Endodermal cell (in vitro differentiated cells): ENCODE results near the gene SGO2. TPM values are rescaled to one million over a fixed set of nuclear protein-coding genes. Genes with fewer than 3 reads are reported as not detected.

Experiments
- DNase-seq: peaks from one replicate; pipeline ENCODE4 v3.0.0-alpha.2; 2017
- H3K27ac ChIP-seq: 2 replicates; pipeline ENCODE4 v1.5.1; 2013; ENCODE audit warnings: mild to moderate bottlenecking, low read depth, low read length, moderate library complexity
- H3K27me3 ChIP-seq: 2 replicates; pipeline ENCODE4 v1.6.1; 2013; ENCODE audit warnings: mild to moderate bottlenecking, low read length, moderate library complexity; ENCODE audit not compliant: insufficient read depth, control insufficient read depth, poor library complexity, severe bottlenecking
- H3K36me3 ChIP-seq: 2 replicates; pipeline ENCODE4 v1.7.0; 2013; ENCODE audit warnings: mild to moderate bottlenecking, low read length, moderate library complexity; ENCODE audit not compliant: control insufficient read depth, insufficient read depth
- H3K4me1 ChIP-seq: one replicate; pipeline ENCODE4 v1.7.0; 2013; ENCODE audit warnings: low read length; ENCODE audit not compliant: control insufficient read depth, insufficient read depth
- H3K4me3 ChIP-seq: 2 replicates; pipeline ENCODE4 v1.5.1; 2013; ENCODE audit warnings: mild to moderate bottlenecking, low read length, moderate library complexity
- H3K9ac ChIP-seq: 2 replicates; pipeline ENCODE4 v1.6.1; 2013; ENCODE audit warnings: mild to moderate bottlenecking, low read length, moderate library complexity; ENCODE audit not compliant: poor library complexity, severe bottlenecking; ENCODE audit errors: extremely low read depth
- H3K9me3 ChIP-seq: 2 replicates; pipeline ENCODE4 v1.6.1; 2013; ENCODE audit warnings: mild to moderate bottlenecking, low read length, moderate library complexity; ENCODE audit not compliant: control insufficient read depth
- H3K27ac Mint-ChIP-seq: 2 replicates; pipeline ENCODE4 v1.8.0; 2020; ENCODE audit warnings: mixed read lengths
- H3K27me3 Mint-ChIP-seq: 2 replicates; pipeline ENCODE4 v1.8.0; 2021; ENCODE audit warnings: mild to moderate bottlenecking, mixed read lengths; ENCODE audit not compliant: insufficient read depth
- H3K36me3 Mint-ChIP-seq: 2 replicates; pipeline ENCODE4 v1.8.0; 2020; ENCODE audit warnings: low read depth, mixed read lengths
- H3K4me1 Mint-ChIP-seq: 2 replicates; pipeline ENCODE4 v1.8.0; 2020; ENCODE audit warnings: mixed read lengths
- H3K4me3 Mint-ChIP-seq: 2 replicates; pipeline ENCODE4 v1.8.0; 2020; ENCODE audit warnings: mild to moderate bottlenecking, moderate library complexity, mixed read lengths
- H3K9me3 Mint-ChIP-seq: 2 replicates; pipeline ENCODE4 v1.8.0; 2020; ENCODE audit warnings: mild to moderate bottlenecking, mixed read lengths
- CTCF ChIP-seq: fragments of 200-600 bp; sonication (generic); conservative IDR thresholded peaks from 2 replicates; pipeline ENCODE4 v1.5.0; 2021; ENCODE audit warnings: antibody characterized with exemption, mild to moderate bottlenecking
- WGBS, 2 experiments: methylation state at CpG; one replicate each; pipeline versions ENCODE4 v1.1.5 to v1.1.7; 2013; ENCODE audit warnings: missing lambda C conversion rate in 2 of 2, mixed read lengths in 1 of 2; ENCODE audit not compliant: insufficient coverage in 1 of 2, insufficient read length in 1 of 2; 5-methylcytosine and 5-hydroxymethylcytosine counted together
- total RNA-seq, 2 donors: library from RNA; stranded (reverse); fragmentation: NEBNext Ultra II Directional in 1 of 2; extraction: Animal tissue kit (Norgen Biotek cat#: 25700) in 1 of 2; gene quantifications; 2 replicates in 1 of 2; 3 replicates in 1 of 2; pipeline ENCODE4 v1.2.1, GENCODE V29; 2021

SGO2 gene
- total RNA-seq, 2 donors from 2014 or later = 20.0 to 37.8 TPM

DNA sequence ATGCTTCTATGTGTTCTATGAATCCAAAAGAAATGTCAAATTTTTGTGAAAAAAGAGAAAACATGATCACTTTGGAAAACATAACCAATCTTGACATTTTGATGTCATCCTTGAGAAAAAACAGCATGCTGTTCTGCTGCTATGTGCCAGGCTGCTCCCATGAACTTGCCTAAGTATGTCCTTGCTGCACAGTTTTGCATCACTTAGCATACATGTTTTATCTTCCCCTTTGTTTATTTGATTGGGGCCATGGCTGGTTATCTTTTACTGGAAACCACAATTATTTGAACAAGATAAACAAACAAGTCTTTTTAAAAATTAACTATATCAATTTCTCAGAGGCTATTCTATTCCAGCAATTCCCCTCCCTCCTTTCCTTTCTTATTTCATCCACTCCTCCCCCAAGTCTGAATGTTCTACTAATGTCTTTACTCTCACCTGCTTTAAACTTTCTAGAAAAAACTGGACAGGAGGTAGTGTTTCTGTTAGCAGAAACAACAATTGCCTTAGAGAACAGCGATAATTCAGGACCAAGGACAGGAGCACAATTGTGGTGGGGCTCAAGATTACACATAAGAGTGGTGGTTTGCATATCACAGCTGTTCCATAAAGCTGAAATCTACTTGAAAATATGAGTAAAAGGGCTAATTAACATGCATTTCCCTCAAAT lies 66.5 kb downstream of the SGO2 start:
- peaks cover 13% of the 10 kb centered on the region for H3K4me1 Mint-ChIP-seq

GRCh38 chr2:200593905-200594304 lies 67.9 kb downstream of the SGO2 start:
- H3K27me3 ChIP-seq = peaks cover 4% of the 10 kb centered on the region
- Mint-ChIP-seq H3K9me3 (no peaks in the 10 kb centered on the region), H3K27me3 (peaks cover 23% of the 10 kb centered on the region), H3K4me1 (peaks cover 13% of the 10 kb centered on the region), H3K4me3 (no peak overlapping the region), H3K36me3 (no peaks in the 10 kb centered on the region), H3K27ac (no peak overlapping the region)
- H3K27ac ChIP-seq = no peak overlapping the region
- no peak for DNase-seq
- no peaks in the 10 kb centered on the region for H3K9me3 ChIP-seq
- no peak overlapping the region for H3K9ac ChIP-seq
- H3K36me3 ChIP-seq = no peaks in the 10 kb centered on the region
- H3K4me3 ChIP-seq = no peak overlapping the region
- H3K4me1 ChIP-seq = no peaks in the 10 kb centered on the region
- TF ChIP-seq CTCF = no peak
- 75 to 83% methylated on average over 1 of the region's 1 CpG for WGBS, 2 experiments

More for the DNA sequence above, 66.5 kb downstream of the SGO2 start:
- no peak for DNase-seq
- Histone ChIP-seq H3K4me1 (no peaks in the 10 kb centered on the region), H3K36me3 (no peaks in the 10 kb centered on the region), H3K27ac (no peak overlapping the region), H3K4me3 (no peak overlapping the region), H3K9ac (no peak overlapping the region), H3K27me3 (peaks cover 4% of the 10 kb centered on the region), H3K9me3 (no peaks in the 10 kb centered on the region)
- Mint-ChIP-seq H3K27ac (no peak overlapping the region), H3K4me3 (no peak overlapping the region), H3K27me3 (peaks cover 30% of the 10 kb centered on the region), H3K9me3 (no peaks in the 10 kb centered on the region), H3K36me3 (no peaks in the 10 kb centered on the region)
- 89% methylated on average over 1 of the region's 1 CpG; no CpG with 5 or more reads in 1 of the 2 experiments for WGBS, 2 experiments
- TF ChIP-seq CTCF = no peak

DNA sequence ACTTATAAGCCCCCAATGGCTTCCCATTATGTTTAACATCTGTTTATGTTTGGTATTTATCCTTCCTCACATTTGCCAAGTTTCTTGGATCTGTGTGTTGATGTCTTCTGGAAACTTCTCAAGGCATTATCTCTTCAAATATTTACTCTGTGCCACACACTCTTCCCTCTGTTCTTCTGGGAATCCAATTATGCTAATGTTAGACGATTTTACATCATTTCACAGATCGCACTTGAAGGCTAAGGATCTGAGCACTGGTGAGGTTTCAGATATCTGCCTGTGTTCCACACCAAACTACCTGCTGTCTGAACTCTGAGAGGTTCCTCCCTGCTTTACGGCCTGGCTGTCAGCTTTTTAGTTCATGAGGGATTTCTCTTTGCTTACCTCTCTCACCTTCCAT lies 69.9 kb downstream of the SGO2 start:
- Histone ChIP-seq H3K27ac (no peak overlapping the region), H3K4me3 (no peak overlapping the region), H3K27me3 (no peaks in the 10 kb centered on the region), H3K4me1 (no peaks in the 10 kb centered on the region), H3K9ac (no peak overlapping the region), H3K9me3 (no peaks in the 10 kb centered on the region), H3K36me3 (no peaks in the 10 kb centered on the region)
- Mint-ChIP-seq H3K4me3 (no peak overlapping the region), H3K27me3 (peaks cover 11% of the 10 kb centered on the region), H3K4me1 (peaks cover 20% of the 10 kb centered on the region), H3K36me3 (no peaks in the 10 kb centered on the region), H3K9me3 (no peaks in the 10 kb centered on the region), H3K27ac (no peak overlapping the region)
- WGBS, 2 experiments = 82 to 89% methylated on average over 1 to 3 of the region's 3 CpGs
- no peak for DNase-seq
- TF ChIP-seq CTCF = no peak
